Stomach (tissue), 9 donors: Measurements from ENCODE around the gene USP32. TPM values are rescaled to one million over a fixed set of nuclear protein-coding genes. Genes with fewer than 3 reads are reported as not detected.

Experiments used
- DNase-seq, 2 donors: peaks; one replicate each; pipeline versions ENCODE4 v3.0.0 to v3.0.0-alpha.2; 2013 to 2019
- H3K27ac ChIP-seq, 5 donors: fragments of 200-600 bp in 4 of 5; sonication (generic) in 4 of 5; one replicate each; pipeline ENCODE4 v1.5.1; 2013 to 2019; ENCODE audit warnings: mild to moderate bottlenecking in 1 of 5, moderate library complexity in 1 of 5
- H3K27me3 ChIP-seq, 3 donors: fragments of 200-600 bp; sonication (generic); one replicate each; pipeline ENCODE4 v1.5.1; 2017 to 2019; ENCODE audit warnings: mixed run types in 1 of 3
- H3K36me3 ChIP-seq, 4 donors: fragments of 200-600 bp; sonication (generic); 1 replicate in 3 of 4; 2 replicates in 1 of 4; pipeline ENCODE4 v1.5.1; 2016 to 2019
- H3K4me1 ChIP-seq, 4 donors: fragments of 200-600 bp; sonication (generic); one replicate each; pipeline ENCODE4 v1.5.1; 2016 to 2019
- H3K4me3 ChIP-seq, 4 donors: fragments of 200-600 bp; sonication (generic) in 3 of 4; one replicate each; pipeline ENCODE4 v1.5.1; 2016 to 2019; ENCODE audit warnings: mild to moderate bottlenecking in 1 of 4
- H3K9me3 ChIP-seq, 4 donors: fragments of 200-600 bp; sonication (generic); one replicate each; pipeline ENCODE4 v1.5.1; 2016 to 2019
- CTCF ChIP-seq, 7 experiments: fragments of 450-650 bp in 4 of 7; fragments of 200-600 bp in 3 of 7; sonication (generic) in 3 of 7; IDR thresholded peaks; one replicate each; pipeline ENCODE4 v1.5.1; 2016 to 2019; ENCODE audit warnings: antibody characterized with exemption in 7 of 7, control low read depth in 2 of 7, mild to moderate bottlenecking in 1 of 7
- EP300 ChIP-seq: sonication (generic); formaldehyde crosslinking; IDR thresholded peaks from one replicate; pipeline ENCODE4 v1.6.1; 2017; ENCODE audit warnings: antibody characterized with exemption
- POLR2A ChIP-seq, 4 donors: fragments of 450-650 bp; IDR thresholded peaks; one replicate each; pipeline ENCODE4 v1.6.1; 2016; ENCODE audit warnings: antibody characterized with exemption in 4 of 4, control low read depth in 2 of 4, mild to moderate bottlenecking in 1 of 4, moderate library complexity in 1 of 4
- POLR2AphosphoS5 ChIP-seq, 3 donors: sonication (generic); formaldehyde crosslinking; IDR thresholded peaks; one replicate each; pipeline ENCODE4 v1.6.1; 2016; ENCODE audit warnings: antibody characterized with exemption in 3 of 3
- WGBS, 5 donors: extraction: QIAGEN DNeasy Blood & Tissue Kit in 3 of 5; methylation state at CpG; one replicate each; pipeline versions ENCODE4 v1.1.5 to v1.1.7; 2013 to 2018; 5-methylcytosine and 5-hydroxymethylcytosine counted together
- intact Hi-C: fragments of 100-400 bp; cut with DNase I; formaldehyde crosslinking; loops from one replicate; pipeline ENCODE4 v1.15.1; 2023; ENCODE audit warnings: low total_unique reads
- polyA plus RNA-seq, 3 donors: library from polyadenylated mRNA; stranded (reverse); fragments of 200-250 nt; gene quantifications; one replicate each; pipeline ENCODE4 v1.2.3, GENCODE V29; 2013
- total RNA-seq, 5 donors: library from RNA; depleted of rRNA; stranded (reverse); fragments of >200 nt; gene quantifications; one replicate each; pipeline versions ENCODE4 v1.1.0 to v1.2.3, GENCODE V29; 2014 to 2016
- donor health status: healthy with polysubstance abuse.
- donor health status: Bipolar disorder and iron deficiency.
- donor health status: healthy.

USP32 gene
- total and polyA plus RNA-seq, 8 donors = 7.5 to 70.9 (median 16.0) TPM

DNA sequence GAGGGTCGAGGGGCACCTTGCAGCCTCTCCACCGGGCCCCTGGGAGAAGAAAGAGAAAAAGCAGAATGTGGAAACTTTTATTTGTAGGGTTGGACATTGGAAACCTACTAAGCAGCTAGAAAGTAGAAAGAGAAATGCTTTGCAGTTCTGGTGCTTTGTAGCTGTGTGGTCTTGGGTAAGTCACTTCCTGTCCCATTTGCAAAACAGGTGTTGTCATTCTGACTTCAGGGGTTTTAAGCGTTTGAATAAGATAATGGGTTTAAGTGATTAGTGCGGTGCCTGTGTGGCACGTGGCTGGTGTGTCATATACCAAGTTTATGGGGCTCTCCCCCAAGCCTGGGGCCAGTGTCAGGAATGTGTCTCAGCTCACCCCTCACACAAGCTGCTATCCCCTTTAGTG is 240.6 kb downstream of the USP32 start:
- no peak for DNase-seq
- H3K27me3 ChIP-seq = peaks cover 7 to 83% (median 38%) of the 10 kb centered on the region in 3 donors
- intact Hi-C loops = no loop called here
- H3K4me1 ChIP-seq = peaks cover 18 to 47% (median 31%) of the 10 kb centered on the region in 4 donors
- whole genome bisulfite sequencing, 5 donors = 21 to 33% (median 22%) methylated on average over 5 of the region's 5 CpGs
- TF ChIP-seq POLR2A (IDR thresholded peaks at IDR 0.05) = no peak
- no peak for TF ChIP-seq EP300
- TF ChIP-seq CTCF (IDR thresholded peaks at IDR 0.05) = no peak
- peak overlapping the region in 2 of 5 donors; percentile 14 to 31 for H3K27ac ChIP-seq
- H3K36me3 ChIP-seq = no peaks in the 10 kb centered on the region
- no peaks in the 10 kb centered on the region for H3K9me3 ChIP-seq
- peak overlapping the region in 2 of 4 donors; percentile 38 to 53 for H3K4me3 ChIP-seq

- H3K9me3 ChIP-seq = no peaks in the 10 kb centered on the region
- intact Hi-C loops = no loop called here
- WGBS, 5 donors = 3 to 8% (median 3%) methylated on average over 29 to 81 of the region's 81 CpGs
- no peak for DNase-seq
- H3K4me1 ChIP-seq = peaks cover 18 to 47% (median 30%) of the 10 kb centered on the region in 4 donors
- peak within 1 kb of the TSS; percentile 30 to 53 (median 34) for H3K4me3 ChIP-seq
- peaks cover 7 to 89% (median 45%) of the 10 kb centered on the region in 3 donors for H3K27me3 ChIP-seq
- no peaks in the 10 kb centered on the region for H3K36me3 ChIP-seq
- TF ChIP-seq EP300 = no peak
- TF ChIP-seq POLR2A (IDR thresholded peaks at IDR 0.05) = no peak
- no peak for TF ChIP-seq CTCF (IDR thresholded peaks at IDR 0.05)
- no peak for TF ChIP-seq POLR2AphosphoS5 (IDR thresholded peaks at IDR 0.05)
- peak within 1 kb of the TSS in 3 of 5 donors; percentile 14 to 37 (median 31) for H3K27ac ChIP-seq
Measured at GRCh38 chr17:60149691-60150582, 242.0 kb downstream of the USP32 start, which contains the start of gene CA4. Gene CA4 (plus strand): TSS chr17:60149973. CDS start chr17:60150035, 62 bp downstream.

DNA sequence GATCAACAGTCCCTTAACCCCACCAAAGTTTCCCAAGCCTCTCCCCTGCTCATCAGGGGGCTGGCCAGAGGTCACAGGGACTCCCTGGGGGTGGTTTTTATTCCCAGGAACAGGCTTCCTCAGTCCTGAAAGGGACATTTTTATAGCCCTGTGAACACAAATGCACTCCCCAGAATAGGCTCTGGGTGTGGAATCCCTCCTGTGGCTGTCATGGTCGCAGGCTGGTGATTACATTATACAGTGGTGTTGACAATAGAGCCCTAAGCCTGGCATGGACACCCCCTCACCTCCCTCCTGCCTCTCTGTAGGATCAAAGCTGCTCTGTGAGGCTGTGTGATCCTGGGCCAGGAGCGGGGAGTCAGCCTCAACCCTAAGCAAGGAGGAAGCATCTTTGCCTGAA is 243.6 kb downstream of the USP32 start:
- TF ChIP-seq EP300 (no peak), POLR2A (IDR thresholded peaks at IDR 0.05) (no peak), POLR2AphosphoS5 (IDR thresholded peaks at IDR 0.05) (no peak), CTCF (IDR thresholded peaks at IDR 0.05) (no peak)
- no peaks in the 10 kb centered on the region for H3K36me3 ChIP-seq
- H3K4me1 ChIP-seq = peaks cover 18 to 34% (median 20%) of the 10 kb centered on the region in 4 donors
- intact Hi-C loops = no loop called here
- no peaks in the 10 kb centered on the region for H3K9me3 ChIP-seq
- no peak for DNase-seq
- H3K4me3 ChIP-seq = no peak overlapping the region
- WGBS, 5 donors = 43 to 59% (median 54%) methylated on average over 2 of the region's 2 CpGs
- peaks cover 7 to 95% (median 50%) of the 10 kb centered on the region in 3 donors for H3K27me3 ChIP-seq
- H3K27ac ChIP-seq = no peak overlapping the region

DNA sequence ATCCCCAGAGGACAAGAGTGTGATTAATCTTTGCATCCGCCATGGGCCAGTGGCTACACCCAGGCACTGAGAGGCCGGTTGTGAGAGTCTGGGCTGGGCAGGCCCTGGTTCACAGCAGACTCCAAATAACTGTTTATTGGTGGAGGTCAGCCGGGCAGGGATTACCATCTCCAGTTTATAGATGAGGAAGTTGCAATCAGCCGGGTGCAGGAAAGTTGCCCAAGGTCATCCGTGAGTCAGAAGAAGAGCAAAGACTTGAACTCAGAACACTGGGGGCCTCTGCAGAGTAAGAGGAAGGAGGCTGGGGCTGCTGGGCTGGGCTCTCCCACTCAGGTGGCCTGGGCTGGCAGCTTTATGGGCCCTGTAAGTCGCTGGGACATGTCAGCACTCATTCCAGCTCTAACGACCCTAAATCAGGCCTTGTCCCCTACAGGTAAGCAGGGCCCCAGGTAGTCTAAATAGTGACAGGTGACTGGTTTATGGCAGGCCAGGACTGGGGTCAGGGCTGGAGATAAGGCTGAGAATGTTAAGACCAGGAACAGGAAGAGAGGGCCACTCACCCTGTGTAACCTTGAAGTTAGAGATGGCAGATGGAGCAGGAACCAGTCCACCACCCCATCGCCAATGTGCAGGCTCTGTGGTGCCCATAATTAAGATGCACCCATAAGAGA is 244.2 kb downstream of the USP32 start:
- no peak for DNase-seq
- H3K4me3 ChIP-seq = no peak overlapping the region
- 67 to 75% (median 71%) methylated on average over 8 of the region's 8 CpGs for WGBS, 5 donors
- H3K27ac ChIP-seq = no peak overlapping the region
- TF ChIP-seq POLR2AphosphoS5 (IDR thresholded peaks at IDR 0.05) (no peak), POLR2A (IDR thresholded peaks at IDR 0.05) (no peak), EP300 (no peak), CTCF (IDR thresholded peaks at IDR 0.05) (no peak)
- H3K36me3 ChIP-seq = no peaks in the 10 kb centered on the region
- intact Hi-C loops = no loop called here
- peaks cover 25 to 41% (median 27%) of the 10 kb centered on the region in 4 donors for H3K4me1 ChIP-seq
- peaks cover 7 to 90% (median 50%) of the 10 kb centered on the region in 3 donors for H3K27me3 ChIP-seq
- H3K9me3 ChIP-seq = no peaks in the 10 kb centered on the region
